A673 (cell line): ENCODE results near the gene IQGAP2. TPM values are rescaled to one million over a fixed set of nuclear protein-coding genes. Genes with fewer than 3 reads are reported as not detected.

Source experiments
- BruUV-seq: library from RNA; stranded (reverse); fragments of 400-500 nt; replicated peaks from 2 replicates; lab custom pipeline; 2021; lab: Mats Ljungman, UMichigan
- CTCF ChIA-PET: fragments of 300-600 bp; sonication (Branson Sonifier 250); formaldehyde crosslinking; loops from one replicate; lab custom pipeline; 2022; ENCODE audit warnings: antibody characterized with exemption; lab: Charles Lee
- POLR2A ChIA-PET: fragments of 300-600 bp; sonication (Branson Sonifier 250); formaldehyde crosslinking; loops from one replicate; lab custom pipeline; 2022; ENCODE audit warnings: antibody characterized with exemption; ENCODE audit not compliant: low non-redundant PET; lab: Charles Lee
- DNase-seq: peaks from one replicate; pipeline ENCODE4 v3.0.0-alpha.2; 2015; ENCODE audit warnings: low spot score
- H3K27ac ChIP-seq: fragments of 200-600 bp; sonication (generic); 2 replicates; pipeline ENCODE4 v1.5.1; 2016; ENCODE audit warnings: mixed run types, low read depth, mild to moderate bottlenecking, mixed read lengths, antibody characterized with exemption, low read length; ENCODE audit not compliant: poor library complexity, severe bottlenecking
- H3K27me3 ChIP-seq: fragments of 200-600 bp; sonication (generic); replicated peaks from 2 replicates; pipeline ENCODE4 v1.6.1; 2017; ENCODE audit warnings: mixed run types, low read depth, mild to moderate bottlenecking, mixed read lengths, antibody characterized with exemption, low read length; ENCODE audit not compliant: insufficient read depth, poor library complexity
- H3K36me3 ChIP-seq: fragments of 200-600 bp; sonication (generic); 2 replicates; pipeline ENCODE4 v1.6.1; 2016; ENCODE audit warnings: mixed run types, mild to moderate bottlenecking, mixed read lengths, antibody characterized with exemption, low read length; ENCODE audit not compliant: insufficient read depth, poor library complexity, severe bottlenecking
- H3K4me1 ChIP-seq: fragments of 200-600 bp; sonication (generic); 2 replicates; pipeline ENCODE4 v1.6.1; 2017; ENCODE audit warnings: mixed run types, mild to moderate bottlenecking, mixed read lengths, antibody characterized with exemption, low read length; ENCODE audit not compliant: insufficient read depth, poor library complexity, severe bottlenecking
- H3K4me3 ChIP-seq: fragments of 200-600 bp; sonication (generic); 2 replicates; pipeline ENCODE4 v1.5.1; 2016; ENCODE audit warnings: low read depth, mixed run types, mild to moderate bottlenecking, mixed read lengths, low read length; ENCODE audit not compliant: poor library complexity, severe bottlenecking
- H3K9me3 ChIP-seq: fragments of 200-600 bp; sonication (generic); 2 replicates; pipeline ENCODE4 v1.6.1; 2016; ENCODE audit warnings: mixed run types, low read depth, mild to moderate bottlenecking, mixed read lengths, antibody characterized with exemption, low read length; ENCODE audit not compliant: poor library complexity, severe bottlenecking
- CTCF ChIP-seq: fragments of 300-800, 200-600 bp; sonication (generic); conservative IDR thresholded peaks from 2 replicates; pipeline ENCODE4 v1.5.1; 2017; ENCODE audit warnings: low read depth, mild to moderate bottlenecking, antibody characterized with exemption, low read length, moderate library complexity, mixed read lengths
- EZH2 ChIP-seq: fragments of 200-600 bp; sonication (generic); IDR thresholded peaks from 2 replicates; pipeline ENCODE4 v1.6.1; 2017; ENCODE audit warnings: borderline replicate concordance, low read depth, mild to moderate bottlenecking, mixed read lengths, antibody characterized with exemption, low read length; ENCODE audit not compliant: poor library complexity, severe bottlenecking
- intact Hi-C: fragments of 100-400 bp; cut with micrococcal nuclease; formaldehyde crosslinking; loops from one replicate; pipeline ENCODE4 v1.10.0; 2022; ENCODE audit not compliant: unreplicated experiment
- total RNA-seq: library from RNA; stranded (reverse); gene quantifications from 2 replicates; pipeline ENCODE4 v1.2.3, GENCODE V29; 2021

Gene IQGAP2
- total RNA-seq, 1 experiment from 2014 or later: 26.8 TPM

GRCh38 chr5:76571559-76571958 lies 168.5 kb downstream of the IQGAP2 start:
- H3K9me3 ChIP-seq: no peaks in the 10 kb centered on the region
- DNase-seq: peak; percentile 17
- ChIA-PET CTCF (interaction anchor here (0.6 kb wide), 1 partner anchor 208 kb away, joined by 3 read pairs; no protein-coding TSS in a partner anchor), POLR2A (no interaction called here)
- intact Hi-C loops: no loop called here
- TF ChIP-seq EZH2: no peak
- TF ChIP-seq CTCF: peak; percentile 41
- H3K27ac ChIP-seq: no peak overlapping the region
- H3K4me3 ChIP-seq: no peak overlapping the region
- H3K4me1 ChIP-seq: no peaks in the 10 kb centered on the region
- no TSS peak for BruUV-seq
- H3K27me3 ChIP-seq: no peaks in the 10 kb centered on the region
- H3K36me3 ChIP-seq: no peaks in the 10 kb centered on the region

DNA sequence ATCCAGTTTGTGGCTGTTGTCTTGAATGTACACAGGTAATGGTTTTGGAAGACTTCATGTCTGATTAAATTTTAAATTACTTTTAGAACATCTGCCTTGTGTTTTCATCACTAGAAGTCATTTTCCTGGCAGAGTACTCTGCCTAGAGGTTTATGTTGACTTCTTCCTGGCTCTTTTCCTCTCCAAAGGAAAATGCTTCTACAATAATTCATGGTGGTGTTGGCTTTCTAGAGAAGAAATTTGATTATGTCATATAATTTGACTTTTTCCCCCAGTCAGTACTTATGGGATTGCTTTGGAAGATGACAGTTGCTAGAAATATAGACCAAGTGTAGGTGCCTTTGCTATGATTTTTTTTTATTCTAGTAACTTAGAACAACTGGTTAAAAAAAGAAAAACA lies 173.4 kb downstream of the IQGAP2 start:
- no peaks in the 10 kb centered on the region for H3K36me3 ChIP-seq
- ChIA-PET CTCF (no interaction called here), POLR2A (no interaction called here)
- TF ChIP-seq EZH2: no peak
- no peak for TF ChIP-seq CTCF
- H3K4me1 ChIP-seq: no peaks in the 10 kb centered on the region
- no peaks in the 10 kb centered on the region for H3K9me3 ChIP-seq
- DNase-seq: no peak
- no peak overlapping the region for H3K27ac ChIP-seq
- no peaks in the 10 kb centered on the region for H3K27me3 ChIP-seq
- intact Hi-C loops: no loop called here
- no peak overlapping the region for H3K4me3 ChIP-seq
- BruUV-seq: no TSS peak

DNA sequence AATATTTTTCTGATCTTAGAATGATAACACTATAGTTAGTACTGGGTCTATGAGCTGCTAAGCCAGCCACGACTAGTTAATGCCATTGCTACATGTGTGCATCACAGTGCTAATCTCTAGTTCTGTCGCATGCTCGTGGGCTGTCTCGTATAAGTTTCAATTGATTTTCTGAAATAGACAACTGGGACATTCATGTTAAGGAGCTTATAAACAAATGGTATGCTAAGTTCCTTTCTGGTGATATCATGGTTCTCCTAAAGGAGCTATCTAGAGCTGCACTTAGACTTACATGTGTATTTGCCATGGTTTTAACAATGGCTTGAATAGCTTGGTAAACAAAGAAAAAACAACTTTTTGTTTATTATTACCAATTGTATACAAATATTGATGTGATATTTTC lies 173.9 kb downstream of the IQGAP2 start:
- Histone ChIP-seq H3K27me3 (no peaks in the 10 kb centered on the region), H3K4me1 (no peaks in the 10 kb centered on the region), H3K9me3 (no peaks in the 10 kb centered on the region), H3K27ac (no peak overlapping the region), H3K36me3 (no peaks in the 10 kb centered on the region), H3K4me3 (no peak overlapping the region)
- ChIA-PET POLR2A (no interaction called here), CTCF (no interaction called here)
- no peak for DNase-seq
- no peak for TF ChIP-seq EZH2
- no peak for TF ChIP-seq CTCF
- BruUV-seq: no TSS peak
- intact Hi-C loops: no loop called here
